ENCODE measurements around the gene SETD7.

DNA sequence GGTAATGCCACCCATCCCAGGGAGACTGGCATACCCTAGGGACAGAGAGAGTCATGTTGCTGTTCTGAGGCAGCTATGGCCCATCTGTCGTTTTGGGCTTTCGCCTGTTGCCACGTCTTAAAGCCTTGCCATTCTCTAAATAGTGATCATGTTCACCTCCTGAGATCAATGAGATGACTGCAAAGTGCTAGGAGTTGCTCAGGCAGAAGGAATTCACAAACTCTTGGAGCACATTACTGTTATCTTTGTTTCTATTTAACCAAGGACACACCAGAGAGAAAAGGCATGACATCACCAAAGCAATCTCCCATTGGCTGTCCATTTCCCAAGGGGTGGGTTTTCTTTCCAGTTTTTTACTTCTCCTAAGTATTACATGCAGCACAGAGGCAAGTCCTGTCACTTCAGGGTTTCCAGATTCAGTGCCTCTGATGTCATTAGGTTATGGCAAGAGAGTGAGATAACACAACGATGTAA is 37.1 kb upstream of the SETD7 start:
- TF ChIP-seq CTCF (IDR thresholded peaks at IDR 0.05), result no peak
- TF ChIP-seq POLR2A (IDR thresholded peaks at IDR 0.05), result no peak

All from Peyer's patch (tissue), 4 donors.